Left ventricle myocardium inferior (tissue), 1 donor: ENCODE measurements around the gene TTLL11. TPM values are rescaled to one million over a fixed set of nuclear protein-coding genes. Genes with fewer than 3 reads are reported as not detected.

Source experiments
- DNase-seq: peaks from one replicate; pipeline ENCODE4 v3.0.0-alpha.2; 2020
- H3K27ac ChIP-seq: fragments of 200-600 bp; replicated peaks from 2 replicates; pipeline ENCODE4 v1.8.0; 2021
- H3K27me3 ChIP-seq: fragments of 200-600 bp; 2 replicates; pipeline ENCODE4 v1.8.0; 2021; ENCODE audit warnings: low read depth
- H3K36me3 ChIP-seq: fragments of 200-600 bp; 2 replicates; pipeline ENCODE4 v1.8.0; 2021
- H3K4me1 ChIP-seq: fragments of 200-600 bp; 2 replicates; pipeline ENCODE4 v1.8.0; 2021
- H3K4me3 ChIP-seq: fragments of 200-600 bp; 2 replicates; pipeline ENCODE4 v1.8.0; 2021; ENCODE audit warnings: mild to moderate bottlenecking, moderate library complexity
- H3K9me3 ChIP-seq: fragments of 200-600 bp; replicated peaks from 2 replicates; pipeline ENCODE4 v1.8.0; 2021
- intact Hi-C: fragments of 100-400 bp; cut with micrococcal nuclease; formaldehyde crosslinking; loops from one replicate; pipeline ENCODE4 v1.11.0; 2022
- total RNA-seq: library from RNA; stranded (reverse); fragmentation: NEBNext Ultra II Directional; extraction: Animal tissue kit (Norgen Biotek cat#: 25700); gene quantifications from one replicate; pipeline ENCODE4 v1.2.1, GENCODE V29; 2021
- TF ChIP-seq, protein P1 (sequence below): fragments of 200-600 bp; IDR thresholded peaks from 2 replicates; pipeline ENCODE4 v1.8.0; 2021; ENCODE audit warnings: antibody characterized with exemption, mild to moderate bottlenecking, borderline replicate concordance
- donor health status: DM: no; HTN: yes; CAD: no; lungs with severe emphysema.

The TTLL11 gene
- total RNA-seq, 1 donor from 2014 or later = 7.3 TPM

DNA sequence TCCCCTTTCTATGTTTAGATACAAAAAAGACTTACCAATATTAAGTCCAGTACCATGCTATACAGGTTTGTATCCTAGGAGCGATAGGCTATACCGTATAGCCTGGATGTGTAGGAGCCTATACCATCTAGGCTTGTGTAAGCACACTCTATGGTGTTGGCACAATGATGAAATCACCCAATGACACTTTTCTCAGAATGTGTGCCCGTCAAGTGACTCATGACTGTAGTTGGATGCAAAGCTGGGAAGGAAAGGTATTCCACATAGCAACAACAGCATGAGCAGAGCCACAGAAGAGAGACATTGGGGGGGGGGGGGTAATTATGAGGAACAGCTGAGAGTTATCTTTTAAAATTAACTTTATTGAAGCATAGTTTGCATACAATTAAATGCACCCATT is 63.2 kb downstream of the TTLL11 start:
- Histone ChIP-seq H3K27me3 (no peaks in the 10 kb centered on the region), H3K27ac (no peak overlapping the region), H3K9me3 (peaks cover 13% of the 10 kb centered on the region), H3K4me1 (no peaks in the 10 kb centered on the region), H3K4me3 (no peak overlapping the region), H3K36me3 (peaks cover 44% of the 10 kb centered on the region)
- intact Hi-C loops = no loop called here
- no peak for DNase-seq
- TF ChIP-seq, protein P1, sequence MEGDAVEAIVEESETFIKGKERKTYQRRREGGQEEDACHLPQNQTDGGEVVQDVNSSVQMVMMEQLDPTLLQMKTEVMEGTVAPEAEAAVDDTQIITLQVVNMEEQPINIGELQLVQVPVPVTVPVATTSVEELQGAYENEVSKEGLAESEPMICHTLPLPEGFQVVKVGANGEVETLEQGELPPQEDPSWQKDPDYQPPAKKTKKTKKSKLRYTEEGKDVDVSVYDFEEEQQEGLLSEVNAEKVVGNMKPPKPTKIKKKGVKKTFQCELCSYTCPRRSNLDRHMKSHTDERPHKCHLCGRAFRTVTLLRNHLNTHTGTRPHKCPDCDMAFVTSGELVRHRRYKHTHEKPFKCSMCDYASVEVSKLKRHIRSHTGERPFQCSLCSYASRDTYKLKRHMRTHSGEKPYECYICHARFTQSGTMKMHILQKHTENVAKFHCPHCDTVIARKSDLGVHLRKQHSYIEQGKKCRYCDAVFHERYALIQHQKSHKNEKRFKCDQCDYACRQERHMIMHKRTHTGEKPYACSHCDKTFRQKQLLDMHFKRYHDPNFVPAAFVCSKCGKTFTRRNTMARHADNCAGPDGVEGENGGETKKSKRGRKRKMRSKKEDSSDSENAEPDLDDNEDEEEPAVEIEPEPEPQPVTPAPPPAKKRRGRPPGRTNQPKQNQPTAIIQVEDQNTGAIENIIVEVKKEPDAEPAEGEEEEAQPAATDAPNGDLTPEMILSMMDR = no peak

DNA sequence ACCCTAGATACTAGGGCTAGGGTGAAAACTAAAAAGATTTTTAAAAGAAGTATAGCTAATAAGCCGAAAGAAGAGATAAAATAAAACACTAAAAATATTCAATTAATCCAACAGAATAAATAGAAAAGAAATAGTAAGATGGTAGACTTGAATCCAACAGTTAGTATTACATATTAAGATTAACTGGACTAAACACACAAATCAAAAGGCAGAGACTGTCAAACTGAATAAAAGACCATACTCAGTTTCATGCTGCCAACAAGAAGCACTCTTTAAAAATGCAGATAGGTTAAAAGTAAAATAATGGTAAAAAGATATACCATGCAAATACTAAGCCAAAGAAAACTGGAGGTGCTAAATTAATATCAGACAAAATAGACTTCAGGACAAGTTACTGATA is 65.0 kb downstream of the TTLL11 start:
- peaks cover 24% of the 10 kb centered on the region for H3K9me3 ChIP-seq
- intact Hi-C loops = no loop called here
- H3K4me1 ChIP-seq = no peaks in the 10 kb centered on the region
- H3K4me3 ChIP-seq = no peak overlapping the region
- peaks cover 48% of the 10 kb centered on the region for H3K36me3 ChIP-seq
- H3K27ac ChIP-seq = no peak overlapping the region
- DNase-seq = no peak
- TF ChIP-seq, protein P1 = no peak
- H3K27me3 ChIP-seq = no peaks in the 10 kb centered on the region

DNA sequence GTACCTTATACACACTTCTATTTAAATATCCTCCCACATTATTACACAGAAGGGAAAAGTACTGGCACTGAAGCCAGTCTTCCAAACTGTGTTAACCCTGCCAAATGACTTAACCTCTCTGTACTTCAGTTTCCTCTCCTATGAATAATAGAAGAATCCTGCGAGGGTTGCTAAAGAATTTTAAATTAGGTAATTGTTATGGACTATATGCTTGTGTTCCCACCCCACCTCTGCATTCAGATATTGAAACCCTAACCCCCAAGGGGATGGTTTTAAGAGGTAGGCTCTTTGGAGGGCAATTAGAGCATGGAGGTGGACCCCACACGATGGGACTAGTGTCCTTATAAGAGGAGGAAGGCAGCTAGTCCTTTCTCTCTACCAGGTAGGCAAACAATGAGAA is 72.7 kb downstream of the TTLL11 start:
- peaks cover 11% of the 10 kb centered on the region for H3K9me3 ChIP-seq
- no peak for DNase-seq
- no peak overlapping the region for H3K4me3 ChIP-seq
- H3K27me3 ChIP-seq = no peaks in the 10 kb centered on the region
- H3K4me1 ChIP-seq = peaks cover 18% of the 10 kb centered on the region
- no peak overlapping the region for H3K27ac ChIP-seq
- intact Hi-C loops = no loop called here
- TF ChIP-seq, protein P1 = no peak
- peaks cover 14% of the 10 kb centered on the region for H3K36me3 ChIP-seq

DNA sequence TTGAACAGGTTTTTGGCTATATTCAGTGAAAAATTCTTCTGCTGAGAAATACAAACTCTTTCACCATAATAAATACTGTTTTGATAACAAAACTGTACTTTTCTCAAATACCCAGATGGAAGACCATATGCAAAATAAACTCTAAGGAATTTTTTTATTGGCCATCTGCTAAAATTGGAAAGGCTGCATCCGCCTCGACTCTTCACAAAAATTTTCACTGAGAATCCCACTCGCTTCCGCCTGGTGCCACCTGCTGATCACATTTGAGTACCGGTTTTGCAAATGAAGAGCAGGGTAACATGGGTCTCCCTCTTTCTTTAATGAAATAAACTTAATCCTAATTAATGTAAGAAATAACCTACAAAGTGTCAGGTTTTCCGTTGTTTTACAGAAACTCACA is 76.4 kb downstream of the TTLL11 start:
- H3K4me3 ChIP-seq = no peak overlapping the region
- H3K27ac ChIP-seq = no peak overlapping the region
- intact Hi-C loops = no loop called here
- peaks cover 31% of the 10 kb centered on the region for H3K4me1 ChIP-seq
- H3K27me3 ChIP-seq = no peaks in the 10 kb centered on the region
- no peaks in the 10 kb centered on the region for H3K36me3 ChIP-seq
- no peak for DNase-seq
- H3K9me3 ChIP-seq = no peaks in the 10 kb centered on the region
- TF ChIP-seq, protein P1 = peak; percentile 51

DNA sequence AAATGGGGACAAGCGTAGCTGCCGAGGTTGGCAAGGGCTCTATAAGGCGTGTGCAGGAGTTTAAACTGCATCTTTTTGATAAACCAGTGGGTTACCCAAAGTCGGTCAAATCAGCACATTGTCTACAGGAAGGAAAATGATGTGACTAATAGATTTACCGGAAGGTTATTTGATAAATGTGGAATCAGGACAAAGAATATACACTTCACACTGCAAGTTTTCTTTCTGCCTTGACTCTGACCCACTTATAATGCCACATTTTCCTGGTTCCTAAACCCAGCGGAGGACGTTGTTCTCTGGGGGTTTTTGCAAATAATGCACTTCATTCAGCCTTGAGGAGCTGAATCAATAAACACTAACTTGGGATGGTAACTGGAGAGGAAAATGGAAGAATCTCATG is 76.8 kb downstream of the TTLL11 start:
- no peaks in the 10 kb centered on the region for H3K27me3 ChIP-seq
- H3K9me3 ChIP-seq = no peaks in the 10 kb centered on the region
- H3K27ac ChIP-seq = no peak overlapping the region
- intact Hi-C loops = no loop called here
- no peak overlapping the region for H3K4me3 ChIP-seq
- no peaks in the 10 kb centered on the region for H3K36me3 ChIP-seq
- DNase-seq = no peak
- TF ChIP-seq, protein P1 = no peak
- peaks cover 31% of the 10 kb centered on the region for H3K4me1 ChIP-seq
